ENCODE data around the gene HYAL3. TPM values are rescaled to one million over a fixed set of nuclear protein-coding genes. Genes with fewer than 3 reads are reported as not detected.
A peak's percentile ranks its signal among the peaks of the same experiment; 100 is the strongest.

HYAL3 gene
- total and polyA plus RNA-seq, 2 of the 13 experiments (the other 11 are each of a cell fraction or from before 2014, with no cell fraction given): 5.5 to 10.4 TPM

- TF ChIP-seq PAWR (CRISPR knock-in tag; IDR thresholded peaks at IDR 0.05; ENCODE audit: borderline replicate concordance): 0 out of 2 replicates have a peak, but pooled peaks have one; percentile 40
- TF ChIP-seq ZSCAN12 (CRISPR knock-in tag; IDR thresholded peaks at IDR 0.05): no peak
- peak in 1 of 2 experiments; percentile 58; a peak in 2 of 4 replicates for TF ChIP-seq HMGXB4 (CRISPR knock-in tag; IDR thresholded peaks at IDR 0.05; ENCODE audit: borderline replicate concordance in 1 of 2, low read depth in 1 of 2)
- no peak for TF ChIP-seq THYN1 (CRISPR knock-in tag; IDR thresholded peaks at IDR 0.05; ENCODE audit: borderline replicate concordance, low read depth)
- TF ChIP-seq ZNF614 (CRISPR knock-in tag; IDR thresholded peaks at IDR 0.05; ENCODE audit: borderline replicate concordance): no peak
- no peak for TF ChIP-seq DNMT1 (CRISPR knock-in tag; IDR thresholded peaks at IDR 0.05)
- no peak for TF ChIP-seq NFIB (CRISPR knock-in tag; IDR thresholded peaks at IDR 0.05; ENCODE audit: borderline replicate concordance)
- no peak for TF ChIP-seq SNAPC4 (CRISPR knock-in tag; IDR thresholded peaks at IDR 0.05)
- TF ChIP-seq HIC2 (CRISPR knock-in tag; IDR thresholded peaks at IDR 0.05; ENCODE audit: low read depth): no peak
- TF ChIP-seq GTF2F1 (IDR thresholded peaks at IDR 0.05; ENCODE audit: low read length): no peak
- no peak for TF ChIP-seq BRCA1 (CRISPR knock-in tag; IDR thresholded peaks at IDR 0.05)
- no peak for TF ChIP-seq MAF1 (CRISPR knock-in tag; IDR thresholded peaks at IDR 0.05; ENCODE audit: borderline replicate concordance)
- TF ChIP-seq SP5 (CRISPR knock-in tag; IDR thresholded peaks at IDR 0.05; ENCODE audit: borderline replicate concordance, low read depth): 0 out of 2 replicates have a peak, but pooled peaks have one; percentile 11
- TF ChIP-seq DR1 (CRISPR knock-in tag; IDR thresholded peaks at IDR 0.05): peak; percentile 82
- 0 out of 2 replicates have a peak, but pooled peaks have one; percentile 32 for TF ChIP-seq MLX (CRISPR knock-in tag; IDR thresholded peaks at IDR 0.05)
- no peak for TF ChIP-seq ZNF749 (CRISPR knock-in tag; IDR thresholded peaks at IDR 0.05; ENCODE audit: borderline replicate concordance)
- TF ChIP-seq KDM1A (CRISPR knock-in tag; IDR thresholded peaks at IDR 0.05): no peak
- TF ChIP-seq SCMH1 (CRISPR knock-in tag; IDR thresholded peaks at IDR 0.05; ENCODE audit: borderline replicate concordance): no peak
- TF ChIP-seq AHR (CRISPR knock-in tag; IDR thresholded peaks at IDR 0.05): no peak
- TF ChIP-seq ATF1 (CRISPR knock-in tag; IDR thresholded peaks at IDR 0.05): 0 out of 2 replicates have a peak, but pooled peaks have one; percentile 53
- no peak for TF ChIP-seq TOE1 (CRISPR knock-in tag; IDR thresholded peaks at IDR 0.05)
Observed at GRCh38 chr3:50327943-50328691, 28.9 kb upstream of the HYAL3 start, which contains the start of gene TUSC2 (continued).
